Stomach (tissue), 4 donors: ENCODE measurements around the gene CENPH.

Experiments
- POLR2A ChIP-seq, 4 donors: fragments of 450-650 bp; IDR thresholded peaks; one replicate each; pipeline ENCODE4 v1.6.1; 2016; ENCODE audit warnings: antibody characterized with exemption in 4 of 4, control low read depth in 2 of 4, mild to moderate bottlenecking in 1 of 4, moderate library complexity in 1 of 4
- POLR2AphosphoS5 ChIP-seq, 3 donors: sonication (generic); formaldehyde crosslinking; IDR thresholded peaks; one replicate each; pipeline ENCODE4 v1.6.1; 2016; ENCODE audit warnings: antibody characterized with exemption in 3 of 3
- TF ChIP-seq, protein P1 (sequence below), 7 experiments: fragments of 450-650 bp in 4 of 7; fragments of 200-600 bp in 3 of 7; sonication (generic) in 3 of 7; IDR thresholded peaks; one replicate each; pipeline ENCODE4 v1.5.1; 2016 to 2019; ENCODE audit warnings: antibody characterized with exemption in 7 of 7, control low read depth in 2 of 7, mild to moderate bottlenecking in 1 of 7

- TF ChIP-seq, protein P1, sequence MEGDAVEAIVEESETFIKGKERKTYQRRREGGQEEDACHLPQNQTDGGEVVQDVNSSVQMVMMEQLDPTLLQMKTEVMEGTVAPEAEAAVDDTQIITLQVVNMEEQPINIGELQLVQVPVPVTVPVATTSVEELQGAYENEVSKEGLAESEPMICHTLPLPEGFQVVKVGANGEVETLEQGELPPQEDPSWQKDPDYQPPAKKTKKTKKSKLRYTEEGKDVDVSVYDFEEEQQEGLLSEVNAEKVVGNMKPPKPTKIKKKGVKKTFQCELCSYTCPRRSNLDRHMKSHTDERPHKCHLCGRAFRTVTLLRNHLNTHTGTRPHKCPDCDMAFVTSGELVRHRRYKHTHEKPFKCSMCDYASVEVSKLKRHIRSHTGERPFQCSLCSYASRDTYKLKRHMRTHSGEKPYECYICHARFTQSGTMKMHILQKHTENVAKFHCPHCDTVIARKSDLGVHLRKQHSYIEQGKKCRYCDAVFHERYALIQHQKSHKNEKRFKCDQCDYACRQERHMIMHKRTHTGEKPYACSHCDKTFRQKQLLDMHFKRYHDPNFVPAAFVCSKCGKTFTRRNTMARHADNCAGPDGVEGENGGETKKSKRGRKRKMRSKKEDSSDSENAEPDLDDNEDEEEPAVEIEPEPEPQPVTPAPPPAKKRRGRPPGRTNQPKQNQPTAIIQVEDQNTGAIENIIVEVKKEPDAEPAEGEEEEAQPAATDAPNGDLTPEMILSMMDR (IDR thresholded peaks at IDR 0.05) = no peak
- TF ChIP-seq POLR2A (IDR thresholded peaks at IDR 0.05) (no peak), POLR2AphosphoS5 (IDR thresholded peaks at IDR 0.05) (no peak)
Observed at GRCh38 chr5:69231281-69231680, 41.9 kb downstream of the CENPH start.
